IPS-18a (cell line): ENCODE data around the gene TK2.
"Not testable (repeated sequence)": the region's sequence is repeated elsewhere in the genome, so short reads cannot be mapped to it uniquely, and the experiment has no call there.

Experiments used
- H3K27ac ChIP-seq: one replicate; pipeline ENCODE4 v1.5.1; 2013; ENCODE audit warnings: low read length
- H3K27me3 ChIP-seq: one replicate; pipeline ENCODE4 v1.6.1; 2013; ENCODE audit warnings: mild to moderate bottlenecking, low read length; ENCODE audit not compliant: control insufficient read depth, insufficient read depth
- H3K36me3 ChIP-seq: one replicate; pipeline ENCODE4 v1.6.1; 2013; ENCODE audit warnings: low read depth, low read length; ENCODE audit not compliant: control insufficient read depth
- H3K4me1 ChIP-seq: one replicate; pipeline ENCODE4 v1.6.1; 2013; ENCODE audit warnings: low read depth, low read length; ENCODE audit not compliant: control insufficient read depth
- H3K4me3 ChIP-seq: one replicate; pipeline ENCODE4 v1.5.1; 2013; ENCODE audit warnings: low read length
- H3K9ac ChIP-seq: one replicate; pipeline ENCODE4 v1.6.1; 2013; ENCODE audit warnings: mild to moderate bottlenecking, low read length, moderate library complexity
- H3K9me3 ChIP-seq: one replicate; pipeline ENCODE4 v1.6.1; 2013; ENCODE audit warnings: low read depth, low read length; ENCODE audit not compliant: control insufficient read depth

TK2 gene

GRCh38 chr16:66503030-66503429 lies 46.9 kb downstream of the TK2 start:
- Histone ChIP-seq H3K27ac (no peak overlapping the region), H3K4me3 (no peak overlapping the region), H3K36me3 (no peaks in the 10 kb centered on the region), H3K9me3 (no peaks in the 10 kb centered on the region), H3K9ac (no peak overlapping the region), H3K4me1 (no peaks in the 10 kb centered on the region), H3K27me3 (no peaks in the 10 kb centered on the region)

- no peak overlapping the region for H3K4me3 ChIP-seq
- H3K36me3 ChIP-seq: no peaks in the 10 kb centered on the region
- H3K9me3 ChIP-seq: no peaks in the 10 kb centered on the region
- H3K9ac ChIP-seq: no peak overlapping the region
- H3K4me1 ChIP-seq: no peaks in the 10 kb centered on the region
- H3K27ac ChIP-seq: no peak overlapping the region
- H3K27me3 ChIP-seq: no peaks in the 10 kb centered on the region
These were observed 47.7 kb downstream of the TK2 start for GRCh38 chr16:66502020-66502913.

- not testable (repeated sequence) for H3K9ac ChIP-seq
These were observed 48.4 kb downstream of the TK2 start for GRCh38 chr16:66501563-66501962.

GRCh38 chr16:66497921-66498320 lies 52.0 kb downstream of the TK2 start:
- H3K9me3 ChIP-seq, H3K9ac ChIP-seq, H3K27ac ChIP-seq, H3K27me3 ChIP-seq, H3K4me3 ChIP-seq, H3K4me1 ChIP-seq, H3K36me3 ChIP-seq: not testable (repeated sequence)

More at GRCh38 chr16:66501563-66501962, 48.4 kb downstream of the TK2 start:
- H3K4me3 ChIP-seq, H3K27ac ChIP-seq, H3K9me3 ChIP-seq, H3K4me1 ChIP-seq, H3K36me3 ChIP-seq, H3K27me3 ChIP-seq: not testable (repeated sequence)

- H3K9me3 ChIP-seq, H3K4me1 ChIP-seq, H3K27ac ChIP-seq, H3K9ac ChIP-seq, H3K27me3 ChIP-seq, H3K36me3 ChIP-seq, H3K4me3 ChIP-seq: not testable (repeated sequence)
These were observed 53.7 kb downstream of the TK2 start for GRCh38 chr16:66496226-66496625.

- no peaks in the 10 kb centered on the region for H3K9me3 ChIP-seq
- H3K9ac ChIP-seq: no peak overlapping the region
- no peak overlapping the region for H3K4me3 ChIP-seq
- H3K27ac ChIP-seq: no peak overlapping the region
- no peaks in the 10 kb centered on the region for H3K4me1 ChIP-seq
- H3K27me3 ChIP-seq: no peaks in the 10 kb centered on the region
- no peaks in the 10 kb centered on the region for H3K36me3 ChIP-seq
These were observed 54.5 kb downstream of the TK2 start for GRCh38 chr16:66495440-66495839.

GRCh38 chr16:66494916-66495315 lies 55.0 kb downstream of the TK2 start:
- Histone ChIP-seq H3K27ac (no peak overlapping the region), H3K9ac (no peak overlapping the region), H3K9me3 (no peaks in the 10 kb centered on the region), H3K27me3 (no peaks in the 10 kb centered on the region), H3K36me3 (no peaks in the 10 kb centered on the region), H3K4me3 (no peak overlapping the region), H3K4me1 (no peaks in the 10 kb centered on the region)

GRCh38 chr16:66493490-66494401 lies 56.2 kb downstream of the TK2 start:
- Histone ChIP-seq H3K9me3 (no peaks in the 10 kb centered on the region), H3K4me3 (no peak overlapping the region), H3K27ac (no peak overlapping the region), H3K36me3 (no peaks in the 10 kb centered on the region), H3K9ac (no peak overlapping the region), H3K4me1 (no peaks in the 10 kb centered on the region), H3K27me3 (no peaks in the 10 kb centered on the region)

- Histone ChIP-seq H3K36me3 (no peaks in the 10 kb centered on the region), H3K9ac (no peak overlapping the region), H3K27ac (no peak overlapping the region), H3K4me1 (no peaks in the 10 kb centered on the region), H3K27me3 (no peaks in the 10 kb centered on the region), H3K4me3 (no peak overlapping the region), H3K9me3 (no peaks in the 10 kb centered on the region)
These were observed 58.2 kb downstream of the TK2 start for GRCh38 chr16:66491716-66492064.

GRCh38 chr16:66490774-66491715 lies 58.9 kb downstream of the TK2 start:
- Histone ChIP-seq H3K27me3 (no peaks in the 10 kb centered on the region), H3K4me3 (no peak overlapping the region), H3K36me3 (no peaks in the 10 kb centered on the region), H3K27ac (no peak overlapping the region), H3K9ac (no peak overlapping the region), H3K9me3 (no peaks in the 10 kb centered on the region), H3K4me1 (no peaks in the 10 kb centered on the region)

GRCh38 chr16:66489818-66490217 lies 60.1 kb downstream of the TK2 start:
- Histone ChIP-seq H3K9me3 (no peaks in the 10 kb centered on the region), H3K4me3 (no peak overlapping the region), H3K27me3 (no peaks in the 10 kb centered on the region), H3K4me1 (no peaks in the 10 kb centered on the region), H3K36me3 (no peaks in the 10 kb centered on the region), H3K27ac (no peak overlapping the region), H3K9ac (no peak overlapping the region)
